Liver (tissue), 9 donors: ENCODE measurements around the gene SLX9. TPM values are rescaled to one million over a fixed set of nuclear protein-coding genes. Genes with fewer than 3 reads are reported as not detected.

Source experiments
- DNase-seq: peaks from one replicate; pipeline ENCODE4 v3.0.0-alpha.2; 2017; ENCODE audit warnings: low spot score
- H3K27ac ChIP-seq, 2 donors: one replicate each; pipeline ENCODE4 v1.7.0; 2013; ENCODE audit warnings: inconsistent platforms in 2 of 2, low read length in 2 of 2, control low read depth in 1 of 2, low read depth in 1 of 2, mild to moderate bottlenecking in 1 of 2
- H3K27me3 ChIP-seq, 4 donors: one replicate each; pipeline versions ENCODE4 v1.6.1 to v1.7.0; 2013; ENCODE audit warnings: low read length in 3 of 4, inconsistent platforms in 1 of 4, mild to moderate bottlenecking in 1 of 4, moderate library complexity in 1 of 4; ENCODE audit not compliant: control insufficient read depth in 4 of 4, insufficient read depth in 4 of 4
- H3K36me3 ChIP-seq, 4 donors: one replicate each; pipeline versions ENCODE4 v1.6.1 to v1.7.0; 2013; ENCODE audit warnings: low read length in 3 of 4, mild to moderate bottlenecking in 3 of 4, low read depth in 1 of 4, moderate library complexity in 1 of 4; ENCODE audit not compliant: control insufficient read depth in 4 of 4, insufficient read depth in 3 of 4
- H3K4me1 ChIP-seq, 4 donors: one replicate each; pipeline versions ENCODE4 v1.6.1 to v1.7.0; 2013; ENCODE audit warnings: low read length in 3 of 4, mild to moderate bottlenecking in 3 of 4, moderate library complexity in 1 of 4; ENCODE audit not compliant: control insufficient read depth in 4 of 4, insufficient read depth in 4 of 4
- H3K4me3 ChIP-seq, 3 donors: one replicate each; pipeline versions ENCODE4 v1.6.1 to v1.7.0; 2013; ENCODE audit warnings: low read length in 3 of 3, control low read depth in 1 of 3, low read depth in 1 of 3, mild to moderate bottlenecking in 1 of 3
- H3K9ac ChIP-seq, 2 donors: one replicate each; pipeline ENCODE4 v1.7.0; 2013; ENCODE audit warnings: low read length in 2 of 2, mild to moderate bottlenecking in 2 of 2, moderate library complexity in 2 of 2, control low read depth in 1 of 2, low read depth in 1 of 2
- H3K9me3 ChIP-seq, 4 donors: one replicate each; pipeline versions ENCODE4 v1.6.1 to v1.7.0; 2013; ENCODE audit warnings: low read length in 3 of 4; ENCODE audit not compliant: control insufficient read depth in 4 of 4
- ATF3 ChIP-seq: IDR thresholded peaks from 2 replicates; pipeline ENCODE4 v1.6.1; 2016; ENCODE audit warnings: antibody characterized with exemption
- EGR1 ChIP-seq, 2 donors: IDR thresholded peaks; 2 replicates each; pipeline ENCODE4 v1.6.1; 2016 to 2018; ENCODE audit warnings: antibody characterized with exemption in 2 of 2, low read depth in 2 of 2
- FOXA1 ChIP-seq: IDR thresholded peaks from 2 replicates; pipeline ENCODE4 v1.6.1; 2016; ENCODE audit warnings: antibody characterized with exemption
- FOXA2 ChIP-seq: IDR thresholded peaks from 2 replicates; pipeline ENCODE4 v1.6.1; 2016; ENCODE audit warnings: antibody characterized with exemption
- GABPA ChIP-seq, 2 donors: IDR thresholded peaks in 1 of 2; conservative IDR thresholded peaks in 1 of 2; 2 replicates each; pipeline ENCODE4 v1.6.1; 2016; ENCODE audit warnings: antibody characterized with exemption in 2 of 2, mild to moderate bottlenecking in 1 of 2, moderate library complexity in 1 of 2
- HNF4A ChIP-seq, 2 donors: conservative IDR thresholded peaks; 2 replicates each; pipeline ENCODE4 v1.6.1; 2016; ENCODE audit warnings: antibody characterized with exemption in 2 of 2, mild to moderate bottlenecking in 2 of 2
- HNF4G ChIP-seq: IDR thresholded peaks from 2 replicates; pipeline ENCODE4 v1.6.1; 2016; ENCODE audit warnings: antibody characterized with exemption
- JUND ChIP-seq, 2 donors: IDR thresholded peaks; 2 replicates each; pipeline ENCODE4 v1.6.1; 2016; ENCODE audit warnings: antibody characterized with exemption in 2 of 2
- NR2F2 ChIP-seq: IDR thresholded peaks from 2 replicates; pipeline ENCODE4 v1.6.1; 2016; ENCODE audit warnings: antibody characterized with exemption
- RAD21 ChIP-seq, 2 donors: IDR thresholded peaks; 2 replicates each; pipeline ENCODE4 v1.6.1; 2016; ENCODE audit warnings: antibody characterized with exemption in 2 of 2, mild to moderate bottlenecking in 2 of 2
- REST ChIP-seq: IDR thresholded peaks from 2 replicates; pipeline ENCODE4 v1.6.1; 2016; ENCODE audit warnings: antibody characterized with exemption, mild to moderate bottlenecking
- SP1 ChIP-seq: IDR thresholded peaks from 2 replicates; pipeline ENCODE4 v1.6.1; 2018; ENCODE audit warnings: antibody characterized with exemption, mild to moderate bottlenecking
- TAF1 ChIP-seq: conservative IDR thresholded peaks from 2 replicates; pipeline ENCODE4 v1.6.1; 2016; ENCODE audit warnings: antibody characterized with exemption, mild to moderate bottlenecking
- YY1 ChIP-seq: IDR thresholded peaks from 2 replicates; pipeline ENCODE4 v1.6.1; 2016; ENCODE audit warnings: antibody characterized with exemption, mild to moderate bottlenecking
- ZBTB33 ChIP-seq: IDR thresholded peaks from 2 replicates; pipeline ENCODE4 v1.6.1; 2016; ENCODE audit warnings: antibody characterized with exemption
- WGBS: extraction: QIAGEN DNeasy Blood & Tissue Kit; methylation state at CpG from one replicate; pipeline ENCODE4 v1.1.7; 2013; 5-methylcytosine and 5-hydroxymethylcytosine counted together
- polyA plus RNA-seq, 2 donors: library from polyadenylated mRNA; stranded (reverse) in 1 of 2; unstranded in 1 of 2; fragments of 200-250 nt in 1 of 2; fragments of >200 nt in 1 of 2; fragmentation: Nextera tagmentation in 1 of 2; extraction: Ambion mirVana in 1 of 2; gene quantifications; one replicate each; pipeline versions ENCODE4 v1.2.1 to v1.2.3, GENCODE V29; 2013 to 2015
- total RNA-seq, 2 donors: library from RNA; depleted of rRNA; stranded (reverse); fragments of >200 nt; gene quantifications; one replicate each; pipeline ENCODE4 v1.2.3, GENCODE V29; 2014
- donor health status: healthy.
- donor health status: healthy.
- donor health status: healthy.
- donor health status: healthy.
- donor health status: healthy.

The SLX9 gene
- total and polyA plus RNA-seq, 4 donors, result 7.5 to 20.3 (median 12.2) TPM

DNA sequence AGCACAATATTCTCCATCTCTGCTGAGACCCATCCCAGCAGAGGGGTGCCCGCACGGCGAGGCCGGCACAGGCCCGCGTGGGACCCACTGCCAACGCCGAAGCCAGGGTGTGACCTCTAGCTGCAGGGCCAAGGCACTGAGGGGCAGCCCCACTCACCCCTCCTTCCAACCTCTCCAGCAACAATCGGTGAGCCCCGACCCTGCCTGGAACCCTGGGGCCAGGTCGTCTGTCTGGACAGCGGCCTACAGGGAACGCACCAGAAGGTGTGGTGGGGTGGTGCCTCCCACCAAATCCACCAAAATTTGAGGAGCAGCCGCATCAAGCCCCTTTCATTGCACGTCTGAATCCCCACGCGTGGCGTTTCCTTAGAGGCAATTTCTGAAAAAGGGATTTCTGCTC, 71.6 kb downstream of the SLX9 start:
- Histone ChIP-seq H3K9ac (no peak overlapping the region), H3K9me3 (peaks cover 0 to 5% (median 0%) of the 10 kb centered on the region in 4 donors), H3K4me3 (no peak overlapping the region), H3K4me1 (no peaks in the 10 kb centered on the region), H3K27ac (no peak overlapping the region), H3K27me3 (no peaks in the 10 kb centered on the region), H3K36me3 (no peaks in the 10 kb centered on the region)
- no peak for DNase-seq
- TF ChIP-seq HNF4G, result no peak
- no peak for TF ChIP-seq EGR1 (IDR thresholded peaks at IDR 0.05; ENCODE audit: low read depth in 2 of 2)
- TF ChIP-seq REST, result no peak
- TF ChIP-seq YY1, result no peak
- no peak for TF ChIP-seq GABPA (IDR thresholded peaks at IDR 0.05 in 1 of 2, conservative IDR thresholded peaks at IDR 0.05 in 1 of 2)
- WGBS, result 95% methylated on average over 18 of the region's 18 CpGs

GRCh38 chr21:45011911-45012661, 72.3 kb downstream of the SLX9 start:
- no peak for TF ChIP-seq ATF3
- TF ChIP-seq NR2F2, result no peak
- no peak for TF ChIP-seq GABPA (IDR thresholded peaks at IDR 0.05 in 1 of 2, conservative IDR thresholded peaks at IDR 0.05 in 1 of 2)
- TF ChIP-seq REST, result no peak
- TF ChIP-seq TAF1, result no peak
- TF ChIP-seq RAD21 (IDR thresholded peaks at IDR 0.05), result no peak
- TF ChIP-seq ZBTB33, result no peak
- TF ChIP-seq HNF4G, result no peak
- no peak for TF ChIP-seq EGR1 (IDR thresholded peaks at IDR 0.05; ENCODE audit: low read depth in 2 of 2)
- TF ChIP-seq HNF4A (conservative IDR thresholded peaks at IDR 0.05), result no peak
- no peak for TF ChIP-seq YY1
- TF ChIP-seq FOXA2, result no peak
- TF ChIP-seq FOXA1, result no peak
- no peak for TF ChIP-seq SP1
- TF ChIP-seq JUND (IDR thresholded peaks at IDR 0.05), result no peak
- Histone ChIP-seq H3K27me3 (no peaks in the 10 kb centered on the region), H3K9ac (no peak overlapping the region), H3K4me1 (no peaks in the 10 kb centered on the region), H3K9me3 (peaks cover 0 to 5% (median 0%) of the 10 kb centered on the region in 4 donors), H3K4me3 (no peak overlapping the region), H3K36me3 (no peaks in the 10 kb centered on the region), H3K27ac (no peak overlapping the region)
- DNase-seq, result no peak
- 74% methylated on average over 30 of the region's 30 CpGs for WGBS
